GM21390 (cell line): ENCODE results near the gene BGLAP.

Experiments used
- ATAC-seq: cut with Tn5 transposase; IDR thresholded peaks from one replicate; pipeline ENCODE4 v1.9.1; 2021; ENCODE audit not compliant: unreplicated experiment

The BGLAP gene

DNA sequence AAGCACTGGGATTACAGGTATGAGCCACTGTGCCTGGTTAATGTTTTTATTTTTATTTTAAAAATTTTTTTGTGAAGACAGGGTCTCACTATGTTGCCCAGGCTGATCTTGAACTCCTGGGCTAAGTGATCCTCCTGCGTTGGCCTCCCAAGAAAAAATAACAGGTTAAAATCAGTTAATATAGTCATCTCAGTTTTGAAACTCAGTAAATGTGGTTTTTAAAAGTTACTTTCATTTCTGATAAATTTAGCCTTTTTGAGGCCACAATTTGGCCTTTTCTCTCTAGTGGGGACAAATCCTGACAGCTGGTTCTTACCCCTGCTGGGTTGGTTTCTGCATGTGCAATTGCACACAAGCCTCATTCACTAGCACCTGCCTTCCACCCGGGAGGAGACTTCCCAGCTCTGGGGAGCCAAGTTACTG, 15.9 kb upstream of the BGLAP start:
- ATAC-seq: peak; percentile 60

DNA sequence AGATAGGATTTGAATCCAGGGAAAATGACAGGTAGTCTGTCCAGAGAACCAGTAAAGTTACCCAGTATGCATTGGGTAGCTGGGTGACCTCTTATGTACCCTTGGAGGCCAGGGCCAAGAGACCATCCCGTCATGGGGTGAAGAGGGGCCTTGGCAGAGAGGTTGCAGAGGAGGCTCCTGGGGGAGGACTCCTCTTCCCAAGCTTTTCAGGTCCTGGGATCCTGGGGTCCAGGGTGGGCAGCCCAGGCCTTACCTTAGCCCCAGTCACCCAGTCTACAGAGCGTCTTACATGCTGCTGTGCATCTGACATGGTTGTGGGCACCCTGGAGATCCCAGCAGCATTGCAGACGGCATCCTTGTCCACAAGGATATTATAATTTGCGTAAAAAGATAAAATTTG, 15.2 kb upstream of the BGLAP start:
- ATAC-seq: no peak

- no peak for ATAC-seq
Measured at GRCh38 chr1:156228501-156228900, 13.5 kb upstream of the BGLAP start.

- no peak for ATAC-seq
Measured at GRCh38 chr1:156229809-156230472, 12.0 kb upstream of the BGLAP start.

GRCh38 chr1:156230473-156230837, 11.5 kb upstream of the BGLAP start:
- no peak for ATAC-seq

GRCh38 chr1:156232201-156232894, 9.6 kb upstream of the BGLAP start:
- no peak for ATAC-seq

- no peak for ATAC-seq
Measured at GRCh38 chr1:156233426-156234127, 8.4 kb upstream of the BGLAP start.

- ATAC-seq: no peak
Measured at GRCh38 chr1:156236164-156236563, 5.8 kb upstream of the BGLAP start.

GRCh38 chr1:156238248-156238647, 3.7 kb upstream of the BGLAP start:
- ATAC-seq: no peak

DNA sequence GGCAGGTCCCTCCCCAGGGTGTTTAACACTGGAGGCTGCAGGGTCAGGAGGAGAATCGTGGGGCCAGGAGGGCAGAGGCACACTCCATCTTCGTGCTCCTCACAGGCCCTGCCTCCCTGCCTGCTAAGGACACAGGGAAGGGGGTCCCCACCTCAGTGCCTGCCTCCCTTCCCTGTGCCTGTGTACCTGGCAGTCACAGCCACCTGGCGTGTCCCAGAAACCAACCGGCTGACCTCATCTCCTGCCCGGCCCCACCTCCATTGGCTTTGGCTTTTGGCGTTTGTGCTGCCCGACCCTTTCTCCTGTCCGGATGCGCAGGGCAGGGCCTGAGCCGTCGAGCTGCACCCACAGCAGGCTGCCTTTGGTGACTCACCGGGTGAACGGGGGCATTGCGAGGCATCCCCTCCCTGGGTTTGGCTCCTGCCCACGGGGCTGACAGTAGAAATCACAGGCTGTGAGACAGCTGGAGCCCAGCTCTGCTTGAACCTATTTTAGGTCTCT, 623 bp upstream of the BGLAP start:
- no peak for ATAC-seq

DNA sequence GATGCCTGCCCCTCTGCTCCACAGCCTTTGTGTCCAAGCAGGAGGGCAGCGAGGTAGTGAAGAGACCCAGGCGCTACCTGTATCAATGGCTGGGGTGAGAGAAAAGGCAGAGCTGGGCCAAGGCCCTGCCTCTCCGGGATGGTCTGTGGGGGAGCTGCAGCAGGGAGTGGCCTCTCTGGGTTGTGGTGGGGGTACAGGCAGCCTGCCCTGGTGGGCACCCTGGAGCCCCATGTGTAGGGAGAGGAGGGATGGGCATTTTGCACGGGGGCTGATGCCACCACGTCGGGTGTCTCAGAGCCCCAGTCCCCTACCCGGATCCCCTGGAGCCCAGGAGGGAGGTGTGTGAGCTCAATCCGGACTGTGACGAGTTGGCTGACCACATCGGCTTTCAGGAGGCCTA, 754 bp downstream of the BGLAP start:
- ATAC-seq: no peak

- no peak for ATAC-seq
Measured at GRCh38 chr1:156244126-156244525, 2.1 kb downstream of the BGLAP start.

- no peak for ATAC-seq
Measured at GRCh38 chr1:156244712-156245111, 2.7 kb downstream of the BGLAP start.

DNA sequence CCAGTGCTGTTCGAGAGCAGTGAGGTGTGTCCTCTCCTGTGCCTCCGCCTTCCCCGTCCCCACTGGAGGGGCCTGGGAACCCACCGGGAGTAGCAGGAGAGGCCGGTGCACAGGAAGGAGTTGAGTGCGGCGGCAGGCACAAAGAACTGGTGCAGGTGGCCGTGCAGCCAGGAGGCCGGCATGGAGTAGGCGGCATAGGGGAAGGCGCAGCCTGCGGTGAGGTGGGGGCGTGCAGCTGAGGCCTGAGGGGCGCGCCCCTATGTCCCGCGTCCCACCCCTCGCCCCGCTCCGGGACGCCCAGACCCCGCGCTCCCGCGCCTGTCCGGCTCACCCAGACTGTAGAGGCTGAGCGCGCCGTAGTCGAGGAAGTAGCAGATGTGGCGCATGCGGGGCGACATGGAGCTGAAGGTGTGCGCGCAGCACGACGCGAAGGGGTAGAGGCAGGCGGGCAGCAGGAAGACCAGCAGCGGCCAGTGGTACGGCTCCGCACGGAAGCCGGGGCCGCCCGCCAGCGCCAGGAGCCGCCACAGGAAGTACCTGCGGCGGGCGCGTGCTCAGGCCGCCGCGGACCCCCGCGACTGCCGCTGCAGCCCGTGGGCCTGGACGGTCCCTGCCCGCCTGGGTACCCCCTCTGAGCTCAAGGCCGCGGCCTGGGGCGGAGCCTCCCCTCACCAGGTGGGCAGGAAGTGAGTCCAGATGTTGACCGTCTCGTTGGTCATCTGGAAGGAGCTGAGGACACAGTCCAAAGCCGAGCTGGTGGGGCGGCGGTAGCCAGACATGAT, 3.7 kb downstream of the BGLAP start:
- no peak for ATAC-seq

DNA sequence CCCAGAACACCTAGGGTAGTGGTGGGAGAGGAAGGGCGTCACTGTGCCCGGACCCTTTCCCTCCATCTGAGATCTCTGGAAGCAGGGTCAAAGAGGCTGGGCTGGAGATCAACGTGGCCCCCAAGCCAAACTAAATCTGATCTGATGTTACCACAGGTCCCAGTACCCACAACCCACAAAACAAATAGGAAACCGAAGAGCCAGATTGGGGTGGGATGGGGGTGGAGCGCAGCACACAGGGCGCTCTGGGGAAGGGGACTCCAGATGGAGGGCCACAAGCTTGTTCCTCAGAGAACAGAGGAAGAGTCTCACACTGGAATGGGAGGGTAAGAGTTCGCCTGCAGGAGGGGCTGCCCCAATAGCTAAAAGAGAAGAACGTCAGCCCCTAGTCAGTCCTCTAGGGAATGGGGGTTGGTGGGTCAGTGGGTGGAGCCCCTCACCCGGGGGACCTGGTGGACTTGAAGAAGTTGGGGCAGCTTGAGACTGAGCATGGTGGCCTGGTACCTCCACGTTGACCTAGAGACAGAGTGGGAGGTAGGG, 4.3 kb downstream of the BGLAP start:
- ATAC-seq: no peak

DNA sequence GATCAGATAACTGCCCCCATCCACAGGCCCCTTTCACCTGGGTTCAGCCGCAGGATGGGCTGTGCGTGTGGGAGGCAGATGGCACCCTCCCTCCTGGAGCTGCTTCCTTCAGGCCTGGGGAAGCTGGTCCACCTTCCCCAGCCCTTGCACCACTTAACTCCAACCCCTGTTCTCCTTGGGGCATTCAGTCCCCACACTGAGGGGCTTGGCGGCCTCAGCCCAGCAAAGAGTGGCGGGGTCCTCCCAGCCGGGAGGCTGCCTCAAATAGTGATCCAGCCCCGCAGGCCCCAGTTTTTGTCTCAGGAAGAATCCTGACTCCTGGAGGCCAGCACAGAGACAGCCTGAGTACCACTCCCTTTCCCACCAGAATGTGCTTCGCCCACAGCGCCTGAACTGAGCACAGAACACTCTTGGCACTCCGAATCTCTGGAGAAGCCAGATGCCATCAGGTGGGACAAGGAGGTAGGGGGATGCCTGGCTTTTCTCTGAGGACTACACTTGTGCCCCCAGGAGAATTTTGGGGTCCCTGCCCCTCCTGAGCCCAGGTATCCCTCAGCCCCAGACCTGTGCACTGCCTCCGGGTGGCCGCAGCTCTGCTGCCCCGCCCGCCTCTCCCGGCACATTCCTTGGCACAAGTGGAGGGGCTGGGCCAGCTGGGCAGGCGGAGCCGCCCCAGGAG, 4.9 kb downstream of the BGLAP start:
- ATAC-seq: no peak

DNA sequence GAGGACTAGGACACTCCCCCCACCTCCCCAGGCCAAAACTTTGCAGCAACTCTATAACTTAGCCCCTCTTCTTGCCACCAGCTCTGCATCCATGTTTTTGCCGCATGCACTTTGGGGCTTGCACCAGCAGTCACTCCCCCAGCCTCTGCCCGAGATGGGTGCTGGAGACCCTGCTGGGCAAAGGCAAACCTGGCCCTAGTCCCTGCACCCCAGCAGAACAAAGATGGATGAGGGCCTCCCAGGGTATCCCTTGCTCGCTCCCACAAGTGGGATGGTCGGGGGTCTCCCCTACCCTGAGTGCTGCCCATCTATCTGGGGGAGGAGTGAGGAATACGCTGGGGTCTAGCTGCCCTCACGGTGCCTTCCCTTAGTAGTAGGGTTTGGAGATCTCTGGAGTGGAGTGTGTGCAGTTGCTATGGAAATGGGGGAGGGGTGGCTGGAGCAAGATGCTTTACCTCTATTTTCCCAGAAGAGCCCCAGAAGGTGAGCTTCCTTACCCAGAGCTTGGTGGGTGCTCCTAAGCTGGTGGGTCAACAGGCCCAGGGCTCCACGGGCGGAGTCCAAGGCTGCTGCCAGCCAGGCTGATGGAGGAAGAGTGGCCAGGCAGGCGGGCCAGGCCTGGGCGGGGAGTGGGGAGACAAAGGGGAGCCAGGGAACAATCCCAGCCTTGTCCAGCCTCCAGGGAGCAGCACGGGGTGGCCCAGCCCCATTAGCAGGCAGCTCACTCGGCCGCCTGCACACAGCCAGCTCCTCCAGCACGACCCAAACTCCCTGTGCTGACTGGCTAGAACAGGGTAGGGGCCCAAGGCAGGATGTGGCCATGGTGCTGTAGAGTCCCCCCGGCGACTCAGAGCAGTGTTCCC, 5.7 kb downstream of the BGLAP start, which contains the start of gene PAQR6:
Gene PAQR6 (minus strand): TSS at position 597 of the 863 bp plus-strand sequence. CDS start 1,325 bp downstream, outside the sequence.
- no peak for ATAC-seq

- no peak for ATAC-seq
Measured at GRCh38 chr1:156248323-156248683, 6.3 kb downstream of the BGLAP start.

GRCh38 chr1:156249593-156249992, 7.6 kb downstream of the BGLAP start:
- no peak for ATAC-seq
